ENCODE measurements around the gene MSH6. TPM values are rescaled to one million over a fixed set of nuclear protein-coding genes. Genes with fewer than 3 reads are reported as not detected.

MSH6 gene
- polyA plus RNA-seq, 1 experiment: 43.7 TPM

- no peak overlapping the region for H3K4me3 ChIP-seq (ENCODE audit: low read depth, low read length)
- H3K27me3 ChIP-seq (ENCODE audit: control insufficient read depth, insufficient read depth, low read length): no peaks in the 10 kb centered on the region
- POLR2A ChIA-PET: no interaction called here
- DNase-seq (ENCODE audit: low read depth, low spot score): no peak
- CTCF ChIA-PET: interaction anchor here (0.6 to 1.4 kb wide), 2 partner anchors 19 to 271 kb away, joined by 4 to 6 read pairs; no protein-coding TSS in a partner anchor
- H3K9me3 ChIP-seq (ENCODE audit: control insufficient read depth, insufficient read depth, low read length): no peaks in the 10 kb centered on the region; the same call in 1 of the 2 replicates
- no peak for TF ChIP-seq CTCF (IDR thresholded peaks at IDR 0.05; ENCODE audit: low read depth, low read length)
- no peak overlapping the region for H3K27ac ChIP-seq (ENCODE audit: low read depth, low read length)
Observed at GRCh38 chr2:47838686-47839085, 55.7 kb downstream of the MSH6 start.

GRCh38 chr2:47842846-47843245 is 59.9 kb downstream of the MSH6 start:
- ChIA-PET POLR2A (no interaction called here), CTCF (interaction anchor here (1.0 to 1.8 kb wide), 5 partner anchors 14 to 1104 kb away, joined by 3 to 7 read pairs (median 5); partner anchors contain the start of gene FBXO11)
- Histone ChIP-seq H3K4me3 (ENCODE audit: low read depth, low read length) (no peak overlapping the region), H3K27me3 (ENCODE audit: control insufficient read depth, insufficient read depth, low read length) (no peaks in the 10 kb centered on the region), H3K9me3 (ENCODE audit: control insufficient read depth, insufficient read depth, low read length) (no peaks in the 10 kb centered on the region; the same call in 1 of the 2 replicates), H3K27ac (ENCODE audit: low read depth, low read length) (no peak overlapping the region)
- DNase-seq (ENCODE audit: low read depth, low spot score): no peak
- TF ChIP-seq CTCF (IDR thresholded peaks at IDR 0.05; ENCODE audit: low read depth, low read length): no peak

GRCh38 chr2:47843407-47843806 is 60.5 kb downstream of the MSH6 start:
- Histone ChIP-seq H3K27ac (ENCODE audit: low read depth, low read length) (no peak overlapping the region), H3K4me3 (ENCODE audit: low read depth, low read length) (no peak overlapping the region), H3K27me3 (ENCODE audit: control insufficient read depth, insufficient read depth, low read length) (no peaks in the 10 kb centered on the region), H3K9me3 (ENCODE audit: control insufficient read depth, insufficient read depth, low read length) (no peaks in the 10 kb centered on the region; the same call in 1 of the 2 replicates)
- CTCF ChIA-PET: interaction anchor here (0.7 to 1.8 kb wide), 4 partner anchors 15 to 1103 kb away, joined by 3 to 7 read pairs (median 4); partner anchors contain the start of gene FBXO11
- POLR2A ChIA-PET: interaction anchor here (0.6 to 0.7 kb wide), 2 partner anchors 15 to 63 kb away, joined by 4 to 5 read pairs; no protein-coding TSS in a partner anchor
- no peak for TF ChIP-seq CTCF (IDR thresholded peaks at IDR 0.05; ENCODE audit: low read depth, low read length)
- DNase-seq (ENCODE audit: low read depth, low spot score): no peak

- H3K4me3 ChIP-seq (ENCODE audit: low read depth, low read length): no peak overlapping the region
- POLR2A ChIA-PET: interaction anchor here (0.6 kb wide), 1 partner anchor 15 kb away, joined by 5 read pairs; no protein-coding TSS in a partner anchor
- H3K27me3 ChIP-seq (ENCODE audit: control insufficient read depth, insufficient read depth, low read length): no peaks in the 10 kb centered on the region
- CTCF ChIA-PET: interaction anchor here (1.3 kb wide), 1 partner anchor 13 kb away, joined by 3 read pairs; no protein-coding TSS in a partner anchor
- no peak for TF ChIP-seq CTCF (IDR thresholded peaks at IDR 0.05; ENCODE audit: low read depth, low read length)
- no peak overlapping the region for H3K27ac ChIP-seq (ENCODE audit: low read depth, low read length)
- DNase-seq (ENCODE audit: low read depth, low spot score): no peak
- no peaks in the 10 kb centered on the region; the same call in 1 of the 2 replicates for H3K9me3 ChIP-seq (ENCODE audit: control insufficient read depth, insufficient read depth, low read length)
Observed at GRCh38 chr2:47844162-47844561, 61.2 kb downstream of the MSH6 start.

- POLR2A ChIA-PET: no interaction called here
- no peak for DNase-seq (ENCODE audit: low read depth, low spot score)
- no peak for TF ChIP-seq CTCF (IDR thresholded peaks at IDR 0.05; ENCODE audit: low read depth, low read length)
- H3K27me3 ChIP-seq (ENCODE audit: control insufficient read depth, insufficient read depth, low read length): no peaks in the 10 kb centered on the region
- no peak overlapping the region for H3K27ac ChIP-seq (ENCODE audit: low read depth, low read length)
- no peak overlapping the region for H3K4me3 ChIP-seq (ENCODE audit: low read depth, low read length)
- CTCF ChIA-PET: interaction anchor here (0.5 to 1.7 kb wide), 3 partner anchors 8 to 107 kb away, joined by 3 to 12 read pairs (median 4); no protein-coding TSS in a partner anchor
- H3K9me3 ChIP-seq (ENCODE audit: control insufficient read depth, insufficient read depth, low read length): no peaks in the 10 kb centered on the region
Observed at GRCh38 chr2:47849368-47849767, 66.4 kb downstream of the MSH6 start.
